ENCODE measurements around the gene TLE6. TPM values are rescaled to one million over a fixed set of nuclear protein-coding genes. Genes with fewer than 3 reads are reported as not detected.

TLE6 gene
- total and polyA plus RNA-seq, 2 donors (not counting 3 experiments of a cell fraction or from before 2014, with no cell fraction given): 1.6 to 1.9 TPM

GRCh38 chr19:3017923-3018322 lies 40.6 kb downstream of the TLE6 start:
- no peaks in the 10 kb centered on the region for H3K4me1 ChIP-seq (ENCODE audit: control insufficient read depth, extremely low read depth, insufficient read depth, low read length)
- H4K20me1 ChIP-seq (replicated peaks; ENCODE audit: control insufficient read depth, extremely low read depth, insufficient read depth, low read length): no peaks in the 10 kb centered on the region
- no peaks in the 10 kb centered on the region for H3K9me3 ChIP-seq (replicated peaks; ENCODE audit: control insufficient read depth, insufficient read depth, low read length)
- ChIA-PET POLR2A (no interaction called here), CTCF (interaction anchor here (3.0 kb wide), 1 partner anchor 10 kb away, joined by 11 read pairs; the partner anchor contains the start of gene TLE2)
- H3K4me3 ChIP-seq (replicated peaks in 1 of 3; ENCODE audit: insufficient read depth in 1 of 3, low read depth in 1 of 3, low read length in 3 of 3): no peak overlapping the region
- no peak overlapping the region for H3K9ac ChIP-seq (replicated peaks; ENCODE audit: extremely low read depth, insufficient read depth, low read length)
- DNase-seq (ENCODE audit: low read depth, low spot score) (no peak), FAIRE-seq (no peak)
- H3K36me3 ChIP-seq (ENCODE audit: control insufficient read depth in 2 of 2, extremely low read depth in 1 of 2, insufficient read depth in 2 of 2, low read length in 2 of 2): peaks cover 0 to 13% of the 10 kb centered on the region in 2 experiments
- no peaks in the 10 kb centered on the region for H3K27me3 ChIP-seq (ENCODE audit: control insufficient read depth in 2 of 2, insufficient read depth in 2 of 2, low read length in 2 of 2)
- no peaks in the 10 kb centered on the region for H3K79me2 ChIP-seq (ENCODE audit: control insufficient read depth, insufficient read depth, low read length)
- no peak overlapping the region for H3K4me2 ChIP-seq (ENCODE audit: insufficient read depth, low read length)
- H3K27ac ChIP-seq (ENCODE audit: insufficient read depth, low read depth, low read length): no peak overlapping the region
- no peak overlapping the region for H2AFZ ChIP-seq (ENCODE audit: low read depth, low read length)
- H3K9me1 ChIP-seq (replicated peaks; ENCODE audit: control insufficient read depth, extremely low read depth, insufficient read depth, low read length): no peaks in the 10 kb centered on the region
- no TSS peak for BruUV-seq (replicated peaks)
- no peak for TF ChIP-seq EZH2 (IDR thresholded peaks at IDR 0.05; ENCODE audit: borderline replicate concordance, low read depth, low read length, severe bottlenecking)
- TF ChIP-seq JUN (IDR thresholded peaks at IDR 0.05; ENCODE audit: borderline replicate concordance, insufficient read depth, insufficient read length, low read depth): no peak
- TF ChIP-seq POLR2A (IDR thresholded peaks at IDR 0.05; ENCODE audit: low read depth, low read length): no peak
- TF ChIP-seq MAX (IDR thresholded peaks at IDR 0.05; ENCODE audit: insufficient read depth, insufficient read length): no peak
- no peak for TF ChIP-seq MYC (IDR thresholded peaks at IDR 0.05; ENCODE audit: low read depth, low read length)
- no peak for TF ChIP-seq POLR2AphosphoS5 (IDR thresholded peaks at IDR 0.05; ENCODE audit: insufficient read depth, low read depth, low read length)
- TF ChIP-seq FOS (IDR thresholded peaks at IDR 0.05; ENCODE audit: borderline replicate concordance, insufficient read depth, low read length): no peak
- no peak for TF ChIP-seq CTCF (IDR thresholded peaks at IDR 0.05; ENCODE audit: extremely low read depth in 1 of 2, insufficient read depth in 1 of 2, low read depth in 1 of 2, low read length in 2 of 2)
- TF ChIP-seq GATA2 (IDR thresholded peaks at IDR 0.05; ENCODE audit: insufficient read depth, insufficient read length, low read depth, low read length): no peak
- intact Hi-C loops (cut with micrococcal nuclease): no loop called here
- dilution Hi-C loops (cut with MboI; ENCODE audit: extremely low pct_ligation_motif_present, low sequenced_read_pairs): no loop called here

All from endothelial cell of umbilical vein (primary cell).